Bronchial epithelial cell (primary cell): ENCODE results near the gene CIZ1. TPM values are rescaled to one million over a fixed set of nuclear protein-coding genes. Genes with fewer than 3 reads are reported as not detected.

Experiments
- DNase-seq: peaks from one replicate; pipeline ENCODE4 v3.0.0-alpha.2; 2010; ENCODE audit warnings: low read depth
- FAIRE-seq: peaks from 2 replicates; lab custom pipeline; 2011; peaks lifted over from hg19 to GRCh38; lab: Jason Lieb, UNC
- H3K27me3 ChIP-seq: 2 replicates; pipeline ENCODE4 v1.5.1; 2011; ENCODE audit warnings: low read length; ENCODE audit not compliant: control insufficient read depth, insufficient read depth
- H3K36me3 ChIP-seq: 2 replicates; pipeline ENCODE4 v1.5.1; 2011; ENCODE audit warnings: low read length; ENCODE audit not compliant: control insufficient read depth, insufficient read depth
- H3K4me3 ChIP-seq: 2 replicates; pipeline ENCODE4 v1.5.1; 2011; ENCODE audit warnings: mild to moderate bottlenecking, low read depth, low read length, control low read depth
- total RNA-seq: library from RNA; depleted of rRNA; stranded (reverse); fragments of >200 nt; gene quantifications from 2 replicates; pipeline ENCODE4 v1.2.1, GENCODE V29; 2014
- TF ChIP-seq, protein P1 (sequence below): IDR thresholded peaks from 2 replicates; pipeline ENCODE4 v1.5.1; 2011; ENCODE audit warnings: mild to moderate bottlenecking, moderate library complexity, low read length, control low read depth, inconsistent platforms; ENCODE audit not compliant: insufficient read depth, severe bottlenecking

CIZ1 gene
- total RNA-seq, 1 donor from 2014 or later = 15.0 TPM

DNA sequence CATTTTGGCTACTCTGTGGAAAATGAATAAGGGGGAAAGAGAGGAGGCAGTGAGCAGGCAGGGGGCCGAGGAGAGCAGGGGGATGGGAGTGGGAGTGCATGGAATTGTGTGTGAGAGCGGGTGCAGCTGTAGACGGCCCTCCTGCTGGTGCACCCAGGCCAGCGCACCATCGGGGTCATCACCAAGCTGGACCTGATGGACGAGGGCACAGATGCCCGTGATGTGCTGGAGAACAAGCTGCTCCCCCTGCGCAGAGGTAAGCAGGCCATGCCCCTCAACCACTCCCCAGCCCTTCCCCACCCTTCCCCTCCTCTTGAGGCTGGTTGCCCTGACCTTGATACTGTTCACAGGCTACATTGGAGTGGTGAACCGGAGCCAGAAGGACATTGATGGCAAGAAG, 28.5 kb upstream of the CIZ1 start:
- TF ChIP-seq, protein P1, sequence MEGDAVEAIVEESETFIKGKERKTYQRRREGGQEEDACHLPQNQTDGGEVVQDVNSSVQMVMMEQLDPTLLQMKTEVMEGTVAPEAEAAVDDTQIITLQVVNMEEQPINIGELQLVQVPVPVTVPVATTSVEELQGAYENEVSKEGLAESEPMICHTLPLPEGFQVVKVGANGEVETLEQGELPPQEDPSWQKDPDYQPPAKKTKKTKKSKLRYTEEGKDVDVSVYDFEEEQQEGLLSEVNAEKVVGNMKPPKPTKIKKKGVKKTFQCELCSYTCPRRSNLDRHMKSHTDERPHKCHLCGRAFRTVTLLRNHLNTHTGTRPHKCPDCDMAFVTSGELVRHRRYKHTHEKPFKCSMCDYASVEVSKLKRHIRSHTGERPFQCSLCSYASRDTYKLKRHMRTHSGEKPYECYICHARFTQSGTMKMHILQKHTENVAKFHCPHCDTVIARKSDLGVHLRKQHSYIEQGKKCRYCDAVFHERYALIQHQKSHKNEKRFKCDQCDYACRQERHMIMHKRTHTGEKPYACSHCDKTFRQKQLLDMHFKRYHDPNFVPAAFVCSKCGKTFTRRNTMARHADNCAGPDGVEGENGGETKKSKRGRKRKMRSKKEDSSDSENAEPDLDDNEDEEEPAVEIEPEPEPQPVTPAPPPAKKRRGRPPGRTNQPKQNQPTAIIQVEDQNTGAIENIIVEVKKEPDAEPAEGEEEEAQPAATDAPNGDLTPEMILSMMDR = no peak
- no peak for FAIRE-seq
- Histone ChIP-seq H3K36me3 (no peaks in the 10 kb centered on the region), H3K27me3 (no peaks in the 10 kb centered on the region), H3K4me3 (no peak overlapping the region)
- no peak for DNase-seq

DNA sequence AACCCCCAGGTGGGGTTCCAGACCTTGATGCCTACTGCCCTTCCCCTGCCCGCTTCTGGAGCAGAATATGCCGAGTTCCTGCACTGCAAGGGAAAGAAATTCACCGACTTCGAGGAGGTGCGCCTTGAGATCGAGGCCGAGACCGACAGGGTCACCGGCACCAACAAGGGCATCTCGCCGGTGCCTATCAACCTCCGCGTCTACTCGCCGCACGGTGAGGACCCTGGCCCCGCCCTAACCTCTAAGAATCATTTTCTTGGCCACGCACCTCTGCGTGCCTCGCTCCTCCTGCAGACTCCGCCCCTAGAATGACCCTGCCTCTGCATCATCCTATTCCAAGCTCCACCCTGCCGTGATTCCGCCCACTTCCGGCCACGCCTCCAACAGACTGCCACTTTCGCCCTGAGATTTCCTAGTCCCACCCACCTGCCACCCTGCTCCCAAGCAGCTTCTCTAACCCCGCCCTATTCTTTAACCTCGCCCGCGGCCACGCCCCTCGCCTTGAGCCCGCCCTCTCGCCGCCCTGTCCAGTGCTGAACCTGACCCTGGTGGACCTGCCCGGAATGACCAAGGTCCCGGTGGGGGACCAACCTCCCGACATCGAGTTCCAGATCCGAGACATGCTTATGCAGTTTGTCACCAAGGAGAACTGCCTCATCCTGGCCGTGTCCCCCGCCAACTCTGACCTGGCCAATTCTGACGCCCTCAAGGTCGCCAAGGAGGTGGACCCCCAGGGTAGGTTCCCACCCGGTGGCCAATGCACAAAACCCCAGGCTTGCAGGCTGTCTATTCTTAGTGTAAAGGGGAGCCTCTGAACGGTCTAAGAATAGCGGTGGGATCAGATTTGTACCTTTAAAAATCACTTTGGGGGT, 27.4 kb upstream of the CIZ1 start:
- TF ChIP-seq, protein P1 = no peak
- H3K27me3 ChIP-seq = no peaks in the 10 kb centered on the region
- DNase-seq (peak; percentile 97), FAIRE-seq (peak; percentile 82)
- H3K4me3 ChIP-seq = peak overlapping the region; percentile 43
- H3K36me3 ChIP-seq = no peaks in the 10 kb centered on the region

DNA sequence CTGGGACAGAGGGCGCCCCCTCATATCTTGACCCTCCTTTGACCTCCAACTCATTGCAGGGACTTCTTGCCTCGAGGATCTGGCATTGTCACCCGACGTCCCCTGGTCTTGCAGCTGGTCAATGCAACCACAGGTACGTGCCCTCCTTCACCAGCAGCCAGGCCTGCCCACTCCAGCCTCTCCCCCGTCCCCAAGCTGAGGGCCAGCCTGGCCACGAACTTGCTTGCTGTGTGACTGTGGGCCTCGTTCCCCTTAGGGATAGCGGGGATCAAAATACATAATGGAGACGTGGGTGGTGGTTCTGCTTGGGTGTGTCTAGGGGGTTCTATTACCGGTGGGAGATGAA, 26.8 kb upstream of the CIZ1 start:
- Histone ChIP-seq H3K27me3 (no peaks in the 10 kb centered on the region), H3K36me3 (no peaks in the 10 kb centered on the region), H3K4me3 (peak overlapping the region; percentile 43)
- TF ChIP-seq, protein P1 = no peak
- FAIRE-seq = no peak
- no peak for DNase-seq

DNA sequence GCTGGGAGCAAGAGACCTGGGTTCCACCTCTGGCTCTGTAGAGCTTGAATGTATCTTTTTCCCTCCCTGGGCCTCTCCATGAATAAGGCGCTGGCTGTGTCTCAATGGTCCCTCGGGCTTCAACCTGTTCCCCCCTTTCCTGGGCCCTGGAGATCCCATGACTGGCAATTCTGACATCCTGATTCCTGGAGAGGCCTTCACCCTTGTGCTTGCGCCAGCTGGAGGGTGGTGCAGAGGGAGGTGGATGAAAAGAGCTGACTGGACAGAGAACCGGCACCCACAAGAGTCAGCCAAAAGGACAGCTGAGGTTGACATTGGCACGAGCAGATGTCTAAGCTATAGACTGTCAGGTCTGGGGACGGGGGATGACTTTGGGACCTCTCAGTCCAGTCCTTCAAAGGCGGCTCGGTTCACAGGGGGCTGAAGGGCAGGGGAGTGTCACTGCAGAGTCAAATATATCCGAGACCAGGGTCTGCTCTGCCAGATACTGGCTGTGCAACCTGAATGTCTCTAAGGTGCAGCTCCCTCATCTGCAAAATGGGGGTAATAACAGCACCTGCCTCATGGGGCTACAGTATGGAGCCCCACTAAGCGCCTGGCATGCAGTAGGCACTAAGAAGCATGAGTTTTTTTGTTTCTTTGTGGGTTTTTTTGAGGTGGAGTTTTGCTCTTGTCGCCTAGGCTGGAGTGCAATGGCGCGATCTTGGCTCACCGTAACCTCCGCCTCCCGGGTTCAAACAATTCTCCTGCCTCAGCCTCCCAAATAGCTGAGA, 25.6 kb upstream of the CIZ1 start:
- Histone ChIP-seq H3K27me3 (no peaks in the 10 kb centered on the region), H3K4me3 (no peak overlapping the region), H3K36me3 (no peaks in the 10 kb centered on the region)
- TF ChIP-seq, protein P1 = no peak
- DNase-seq = no peak
- no peak for FAIRE-seq

DNA sequence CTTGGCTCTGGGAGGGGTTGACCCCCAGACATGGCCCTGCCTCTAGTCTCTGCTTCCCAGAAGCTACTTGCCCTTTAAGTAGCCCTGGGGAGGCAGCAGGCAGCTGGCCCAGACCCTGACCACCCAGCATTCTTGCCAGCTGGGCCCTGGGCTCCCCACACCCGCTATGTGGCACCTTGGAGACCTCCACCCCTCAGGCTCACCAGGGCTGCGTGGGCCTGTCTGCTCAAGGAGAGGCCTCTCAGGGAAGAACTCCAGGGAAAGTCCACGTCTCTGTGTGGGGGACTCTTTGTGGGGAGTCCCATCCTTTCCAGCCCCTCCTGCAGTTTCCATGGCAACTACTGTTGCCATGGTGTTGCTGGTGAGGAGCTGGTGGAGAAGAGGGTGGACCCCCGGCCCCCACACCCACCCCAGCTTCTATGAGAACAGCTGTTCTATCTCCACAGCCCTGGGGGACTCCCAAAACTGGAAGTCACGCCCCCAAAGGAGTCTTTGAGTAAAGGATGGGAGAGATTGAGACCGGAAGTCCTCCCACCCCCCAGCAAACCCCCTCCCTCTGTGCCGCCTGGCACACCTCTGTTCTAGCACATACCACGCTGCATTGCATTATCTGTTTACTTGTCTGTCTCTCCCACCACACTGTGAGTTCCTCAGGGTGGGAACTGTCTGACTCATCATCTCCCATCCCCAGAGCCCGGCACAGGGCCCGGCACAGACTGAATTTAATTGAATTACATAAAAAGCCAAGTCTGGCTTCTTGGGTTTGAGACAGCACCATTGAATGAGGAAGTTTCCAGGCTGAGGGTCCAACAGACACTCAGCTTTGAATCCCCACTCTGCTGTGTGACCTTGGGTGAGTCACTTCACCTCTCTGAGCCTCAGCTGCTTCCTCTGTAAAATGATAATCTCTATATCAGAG, 24.4 kb upstream of the CIZ1 start:
- no peak for FAIRE-seq
- no peak for DNase-seq
- TF ChIP-seq, protein P1 = no peak
- Histone ChIP-seq H3K36me3 (no peaks in the 10 kb centered on the region), H3K4me3 (no peak overlapping the region), H3K27me3 (no peaks in the 10 kb centered on the region)
